ENCODE results near the gene ELAVL1.

The ELAVL1 gene

DNA sequence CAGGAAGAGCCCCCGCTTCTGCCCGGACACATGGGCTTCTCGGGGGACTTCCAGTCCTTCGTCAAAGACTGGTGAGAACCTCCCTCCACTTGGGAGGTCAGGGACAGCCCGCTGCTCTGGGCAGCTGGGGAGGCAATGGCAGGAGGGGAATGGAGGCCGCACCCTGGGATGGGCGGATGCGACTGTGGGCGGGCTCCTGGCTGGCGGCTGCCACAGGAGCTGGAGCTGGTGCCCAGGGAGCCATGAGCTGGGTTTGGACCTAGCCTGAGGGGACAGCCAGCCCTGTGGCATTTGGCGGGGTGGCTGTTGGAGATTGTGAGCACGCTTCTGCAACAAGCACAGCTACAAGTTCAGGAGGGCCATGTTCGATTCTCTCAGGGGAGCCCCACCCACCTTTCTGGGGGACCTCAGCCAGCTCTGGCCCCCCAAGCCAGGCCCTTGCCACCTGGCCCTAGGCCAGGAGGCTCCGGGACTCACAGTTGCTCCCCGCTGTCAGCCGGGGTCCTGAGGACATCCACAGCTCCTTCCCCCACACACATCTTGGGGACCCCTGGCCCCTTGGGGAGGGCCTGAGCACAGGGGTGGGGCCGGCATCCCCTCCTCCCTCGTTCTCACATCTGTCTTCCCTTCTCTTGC, 93.8 kb downstream of the ELAVL1 start:
- TF ChIP-seq, protein P1, sequence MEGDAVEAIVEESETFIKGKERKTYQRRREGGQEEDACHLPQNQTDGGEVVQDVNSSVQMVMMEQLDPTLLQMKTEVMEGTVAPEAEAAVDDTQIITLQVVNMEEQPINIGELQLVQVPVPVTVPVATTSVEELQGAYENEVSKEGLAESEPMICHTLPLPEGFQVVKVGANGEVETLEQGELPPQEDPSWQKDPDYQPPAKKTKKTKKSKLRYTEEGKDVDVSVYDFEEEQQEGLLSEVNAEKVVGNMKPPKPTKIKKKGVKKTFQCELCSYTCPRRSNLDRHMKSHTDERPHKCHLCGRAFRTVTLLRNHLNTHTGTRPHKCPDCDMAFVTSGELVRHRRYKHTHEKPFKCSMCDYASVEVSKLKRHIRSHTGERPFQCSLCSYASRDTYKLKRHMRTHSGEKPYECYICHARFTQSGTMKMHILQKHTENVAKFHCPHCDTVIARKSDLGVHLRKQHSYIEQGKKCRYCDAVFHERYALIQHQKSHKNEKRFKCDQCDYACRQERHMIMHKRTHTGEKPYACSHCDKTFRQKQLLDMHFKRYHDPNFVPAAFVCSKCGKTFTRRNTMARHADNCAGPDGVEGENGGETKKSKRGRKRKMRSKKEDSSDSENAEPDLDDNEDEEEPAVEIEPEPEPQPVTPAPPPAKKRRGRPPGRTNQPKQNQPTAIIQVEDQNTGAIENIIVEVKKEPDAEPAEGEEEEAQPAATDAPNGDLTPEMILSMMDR (IDR thresholded peaks at IDR 0.05; ENCODE audit: control insufficient read depth, extremely low read depth, insufficient read depth) = no peak
- no peak overlapping the region for H3K4me3 ChIP-seq (ENCODE audit: low read depth, low read length)
- no peak for DNase-seq (ENCODE audit: low read depth)

DNA sequence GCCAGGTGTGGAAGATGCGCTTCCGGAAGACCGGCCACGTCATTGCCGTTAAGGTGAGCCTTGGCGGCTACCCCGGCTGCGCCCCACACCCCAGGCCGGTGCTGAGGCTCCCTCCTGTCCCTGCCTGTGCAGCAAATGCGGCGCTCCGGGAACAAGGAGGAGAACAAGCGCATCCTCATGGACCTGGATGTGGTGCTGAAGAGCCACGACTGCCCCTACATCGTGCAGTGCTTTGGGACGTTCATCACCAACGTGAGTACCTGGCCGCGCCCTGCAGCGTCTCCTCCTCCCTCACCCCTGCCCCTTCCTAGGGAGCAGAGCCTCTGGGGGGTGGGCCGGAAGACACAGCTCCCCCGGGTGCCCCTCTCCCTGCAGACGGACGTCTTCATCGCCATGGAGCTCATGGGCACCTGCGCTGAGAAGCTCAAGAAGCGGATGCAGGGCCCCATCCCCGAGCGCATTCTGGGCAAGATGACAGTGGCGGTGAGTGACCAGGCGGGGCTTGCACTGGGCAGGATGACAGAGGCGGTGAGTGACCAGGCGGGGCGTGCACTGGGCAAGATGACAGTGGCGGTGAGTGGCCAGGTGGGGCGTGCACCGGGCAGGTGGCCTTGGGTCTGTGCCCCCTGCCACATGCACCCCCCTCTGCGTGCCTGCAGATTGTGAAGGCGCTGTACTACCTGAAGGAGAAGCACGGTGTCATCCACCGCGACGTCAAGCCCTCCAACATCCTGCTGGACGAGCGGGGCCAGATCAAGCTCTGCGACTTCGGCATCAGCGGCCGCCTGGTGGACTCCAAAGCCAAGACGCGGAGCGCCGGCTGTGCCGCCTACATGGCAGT, 94.9 kb downstream of the ELAVL1 start:
- H3K4me3 ChIP-seq (ENCODE audit: low read depth, low read length) = no peak overlapping the region
- TF ChIP-seq, protein P1 (IDR thresholded peaks at IDR 0.05; ENCODE audit: control insufficient read depth, extremely low read depth, insufficient read depth) = no peak
- DNase-seq (ENCODE audit: low read depth) = no peak

DNA sequence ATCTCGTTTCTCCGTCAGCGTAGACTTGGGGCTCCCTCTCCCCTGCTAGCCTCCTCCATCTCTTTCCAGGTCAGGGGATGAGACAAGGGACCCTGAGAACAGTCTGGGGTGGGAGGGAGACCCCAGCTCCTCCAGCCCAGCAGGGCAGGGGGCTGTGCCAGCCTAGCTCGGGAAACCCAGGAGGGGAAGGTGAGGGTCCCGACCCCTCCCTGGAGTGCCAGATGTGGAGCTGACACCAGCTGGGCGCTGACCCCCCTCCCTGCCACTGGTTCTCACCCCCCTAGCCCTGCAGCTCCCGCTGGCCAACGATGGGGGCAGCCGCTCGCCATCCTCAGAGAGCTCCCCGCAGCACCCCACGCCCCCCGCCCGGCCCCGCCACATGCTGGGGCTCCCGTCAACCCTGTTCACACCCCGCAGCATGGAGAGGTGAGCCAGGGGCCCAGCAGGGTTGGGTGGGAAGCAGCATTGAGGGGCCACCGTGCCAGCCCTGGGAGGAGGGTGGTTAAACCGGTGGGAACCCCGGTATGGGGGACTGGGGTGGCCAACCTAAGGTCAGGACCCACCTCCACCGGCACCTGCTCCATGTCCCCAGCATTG, 95.9 kb downstream of the ELAVL1 start:
- no peak overlapping the region for H3K4me3 ChIP-seq (ENCODE audit: low read depth, low read length)
- TF ChIP-seq, protein P1 (IDR thresholded peaks at IDR 0.05; ENCODE audit: control insufficient read depth, extremely low read depth, insufficient read depth) = no peak
- DNase-seq (ENCODE audit: low read depth) = no peak

DNA sequence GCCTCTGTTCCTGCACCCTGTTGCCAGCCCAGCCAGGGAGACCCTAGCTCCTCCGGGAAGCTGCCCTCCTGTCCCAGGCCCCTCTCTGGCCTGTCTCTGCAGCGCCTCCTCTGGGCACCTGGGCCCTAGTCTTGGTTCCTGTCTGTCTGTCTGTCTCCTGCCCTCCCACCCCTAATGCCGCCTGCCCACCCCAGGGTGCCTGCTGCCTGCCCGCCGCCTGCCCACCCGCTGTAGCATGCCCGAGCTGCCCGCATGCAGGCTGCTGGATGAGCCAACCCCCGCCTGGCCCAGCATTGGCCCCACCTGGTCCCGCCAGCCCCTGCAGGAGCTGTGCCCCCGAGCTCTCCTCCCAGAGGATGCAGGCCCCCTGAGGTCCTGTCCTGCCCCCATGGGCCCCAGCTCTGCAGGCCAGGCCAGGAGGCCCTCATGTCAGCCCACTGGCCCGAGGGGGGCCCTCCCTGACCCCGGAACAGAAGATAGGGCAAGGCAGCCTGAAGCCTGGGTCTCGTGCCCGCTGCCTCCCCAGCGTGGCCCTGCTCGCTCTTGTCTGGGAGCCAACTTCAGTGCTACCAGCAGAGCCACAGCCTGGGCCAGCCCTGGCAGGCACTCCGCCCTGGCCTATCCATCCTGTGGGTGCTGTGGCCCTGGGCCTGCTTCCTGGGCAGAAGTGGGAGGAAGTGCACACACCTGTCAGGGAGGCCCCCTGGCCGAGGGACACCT, 96.5 kb downstream of the ELAVL1 start:
- no peak for DNase-seq (ENCODE audit: low read depth)
- H3K4me3 ChIP-seq (ENCODE audit: low read depth, low read length) = no peak overlapping the region
- TF ChIP-seq, protein P1 (IDR thresholded peaks at IDR 0.05; ENCODE audit: control insufficient read depth, extremely low read depth, insufficient read depth) = no peak

Data from LNCaP clone FGC (cell line).